ENCODE data around the gene PPIA. TPM values are rescaled to one million over a fixed set of nuclear protein-coding genes. Genes with fewer than 3 reads are reported as not detected.

PPIA gene
- polyA plus RNA-seq, 2 of the 4 experiments (the other 2 are of a cell fraction) = 5,366 to 6,488 TPM

Other genes with a start within 250 kb of the PPIA start
- gene DDX56, start 222.8 kb upstream of the PPIA start, polyA plus RNA-seq (2011; rRNA removed) = 96.1 and 108 TPM in 2 replicates
- 93.4 to 100 TPM (median 97.7 TPM) in 3 replicates for gene DDX56, start 222.8 kb upstream of the PPIA start, polyA plus RNA-seq (2017; fragmentation: RNase III; extraction: RNeasy Plus Mini Kit Qiagen cat#74134 plus additional on column Dnase treatment)
- gene TMED4, start 214.4 kb upstream of the PPIA start, polyA plus RNA-seq (2011; rRNA removed) = 68.3 and 79.2 TPM in 2 replicates
- 53.9 to 55.9 TPM (median 55.1 TPM) in 3 replicates for gene TMED4, start 214.4 kb upstream of the PPIA start, polyA plus RNA-seq (2017; fragmentation: RNase III; extraction: RNeasy Plus Mini Kit Qiagen cat#74134 plus additional on column Dnase treatment)
- 32.5 and 37.2 TPM in 2 replicates for gene OGDH, start 190.1 kb upstream of the PPIA start, polyA plus RNA-seq (2011; rRNA removed)
- 35.8 to 38.8 TPM (median 37.7 TPM) in 3 replicates for gene OGDH, start 190.1 kb upstream of the PPIA start, polyA plus RNA-seq (2017; fragmentation: RNase III; extraction: RNeasy Plus Mini Kit Qiagen cat#74134 plus additional on column Dnase treatment)
- 4.3 and 6.9 TPM in 2 replicates for gene ZMIZ2, start 47.8 kb upstream of the PPIA start, polyA plus RNA-seq (2011; rRNA removed)
- 21.7 to 24.5 TPM (median 23.9 TPM) in 3 replicates for gene ZMIZ2, start 47.8 kb upstream of the PPIA start, polyA plus RNA-seq (2017; fragmentation: RNase III; extraction: RNeasy Plus Mini Kit Qiagen cat#74134 plus additional on column Dnase treatment)
- 239 and 262 TPM in 2 replicates for gene H2AZ2, start 51.4 kb downstream of the PPIA start, polyA plus RNA-seq (2011; rRNA removed)
- gene H2AZ2, start 51.4 kb downstream of the PPIA start, polyA plus RNA-seq (2017; fragmentation: RNase III; extraction: RNeasy Plus Mini Kit Qiagen cat#74134 plus additional on column Dnase treatment) = 236 to 244 TPM (median 241 TPM) in 3 replicates
- 5.7 and 6.4 TPM in 2 replicates for gene PURB, start 88.8 kb downstream of the PPIA start, polyA plus RNA-seq (2011; rRNA removed)
- gene PURB, start 88.8 kb downstream of the PPIA start, polyA plus RNA-seq (2017; fragmentation: RNase III; extraction: RNeasy Plus Mini Kit Qiagen cat#74134 plus additional on column Dnase treatment) = 10.0 to 11.6 TPM (median 10.4 TPM) in 3 replicates
- 0.03 TPM in 1 of 2 replicates, not detected in the other for gene MYO1G, start 182.3 kb downstream of the PPIA start, polyA plus RNA-seq (2011; rRNA removed)
- gene MYO1G, start 182.3 kb downstream of the PPIA start, polyA plus RNA-seq (2017; fragmentation: RNase III; extraction: RNeasy Plus Mini Kit Qiagen cat#74134 plus additional on column Dnase treatment) = 0.04 to 0.12 TPM (median 0.06 TPM) in 3 replicates
- 18.9 and 24.8 TPM in 2 replicates for gene CCM2, start 203.5 kb downstream of the PPIA start, polyA plus RNA-seq (2011; rRNA removed)
- gene CCM2, start 203.5 kb downstream of the PPIA start, polyA plus RNA-seq (2017; fragmentation: RNase III; extraction: RNeasy Plus Mini Kit Qiagen cat#74134 plus additional on column Dnase treatment) = 33.3 to 38.0 TPM (median 34.6 TPM) in 3 replicates